Keratinocyte (primary cell): ENCODE results near the gene SPHK2. TPM values are rescaled to one million over a fixed set of nuclear protein-coding genes. Genes with fewer than 3 reads are reported as not detected.

Source experiments
- DNase-seq: peaks from one replicate; pipeline ENCODE4 v3.0.0-alpha.2; 2011; ENCODE audit warnings: low read depth, missing footprints, low spot score
- FAIRE-seq: peaks from 2 replicates; lab custom pipeline; 2011; peaks lifted over from hg19 to GRCh38; lab: Jason Lieb, UNC
- H2AFZ ChIP-seq: 2 replicates; pipeline ENCODE4 v1.6.0; 2012; ENCODE audit warnings: low read length, control low read depth, inconsistent platforms; ENCODE audit not compliant: control insufficient read depth
- H3K27ac ChIP-seq: 2 replicates; pipeline ENCODE4 v1.5.1; 2011; ENCODE audit warnings: low read length; ENCODE audit not compliant: control insufficient read depth, insufficient read depth
- H3K27me3 ChIP-seq: 3 replicates; pipeline ENCODE4 v1.6.0; 2011; ENCODE audit warnings: low read length; ENCODE audit not compliant: control insufficient read depth, insufficient read depth; ENCODE audit errors: extremely low read depth
- H3K36me3 ChIP-seq, 2 experiments: 2 replicates in 1 of 2; 3 replicates in 1 of 2; pipeline ENCODE4 v1.5.1; 2011; ENCODE audit warnings: low read length in 2 of 2, mild to moderate bottlenecking in 1 of 2; ENCODE audit not compliant: control insufficient read depth in 2 of 2, insufficient read depth in 2 of 2; ENCODE audit errors: extremely low read depth in 1 of 2
- H3K4me1 ChIP-seq: 3 replicates; pipeline ENCODE4 v1.5.1; 2011; ENCODE audit warnings: low read length; ENCODE audit not compliant: control insufficient read depth, insufficient read depth; ENCODE audit errors: extremely low read depth
- H3K4me2 ChIP-seq: 3 replicates; pipeline ENCODE4 v1.6.0; 2011; ENCODE audit warnings: low read depth, low read length; ENCODE audit not compliant: control insufficient read depth, insufficient read depth; ENCODE audit errors: extremely low read depth
- H3K4me3 ChIP-seq, 3 experiments: fragments of 200-600 bp in 1 of 3; sonication (generic) in 1 of 3; 2 replicates in 2 of 3; 3 replicates in 1 of 3; pipeline ENCODE4 v1.5.1; 2011 to 2016; ENCODE audit warnings: low read length in 3 of 3, mild to moderate bottlenecking in 3 of 3, control low read depth in 2 of 3, inconsistent platforms in 1 of 3, low read depth in 1 of 3, mixed read lengths in 1 of 3, mixed run types in 1 of 3, moderate library complexity in 1 of 3; ENCODE audit not compliant: control insufficient read depth in 2 of 3, insufficient read depth in 2 of 3; ENCODE audit errors: extremely low read depth in 1 of 3
- H3K79me2 ChIP-seq: 2 replicates; pipeline ENCODE4 v1.6.0; 2012; ENCODE audit warnings: low read length; ENCODE audit not compliant: control insufficient read depth, insufficient read depth
- H3K9ac ChIP-seq: 3 replicates; pipeline ENCODE4 v1.6.0; 2011; ENCODE audit warnings: low read length; ENCODE audit not compliant: control insufficient read depth, insufficient read depth; ENCODE audit errors: extremely low read depth
- H3K9me1 ChIP-seq: 3 replicates; pipeline ENCODE4 v1.6.0; 2011; ENCODE audit warnings: low read length; ENCODE audit not compliant: control insufficient read depth, insufficient read depth; ENCODE audit errors: extremely low read depth
- H3K9me3 ChIP-seq: 2 replicates; pipeline ENCODE4 v1.5.1; 2012; ENCODE audit warnings: low read depth, low read length; ENCODE audit not compliant: control insufficient read depth
- H4K20me1 ChIP-seq: 3 replicates; pipeline ENCODE4 v1.6.0; 2011; ENCODE audit warnings: low read length; ENCODE audit not compliant: control insufficient read depth, insufficient read depth; ENCODE audit errors: extremely low read depth
- CTCF ChIP-seq, 3 experiments: IDR thresholded peaks in 1 of 3; conservative IDR thresholded peaks in 1 of 3; optimal IDR thresholded peaks in 1 of 3; 2 replicates in 2 of 3; 3 replicates in 1 of 3; pipeline versions ENCODE3 to v1.5.1; 2011; ENCODE audit warnings: low read length in 3 of 3, mild to moderate bottlenecking in 3 of 3, moderate library complexity in 2 of 3, control low read depth in 1 of 3, inconsistent platforms in 1 of 3; ENCODE audit not compliant: insufficient read depth in 2 of 3; ENCODE audit errors: extremely low read depth in 1 of 3
- EZH2 ChIP-seq: IDR thresholded peaks from one replicate; pipeline ENCODE4 v1.6.1; 2012; ENCODE audit warnings: inconsistent platforms, mild to moderate bottlenecking, low read length, moderate library complexity
- dilution Hi-C: fragments of 300-500 bp; cut with MboI; formaldehyde crosslinking; loops from one replicate; pipeline ENCODE4 v1.7.0; 2020; ENCODE audit warnings: low sequenced_read_pairs; ENCODE audit not compliant: extremely low pct_ligation_motif_present
- polyA plus RNA-seq, 5 experiments: library from polyadenylated mRNA; depleted of rRNA in 3 of 5; stranded (reverse) in 3 of 5; stranded (forward) in 1 of 5; unstranded in 1 of 5; fragments of >200 nt; gene quantifications; 1 replicate in 1 of 5; 2 replicates in 3 of 5; 3 replicates in 1 of 5; pipeline versions ENCODE4 v1.2.1 to v1.2.3, GENCODE V29; 2011 to 2012; ENCODE audit warnings: missing spikeins in 2 of 5, low read depth in 1 of 5, low replicate concordance in 1 of 5

Gene SPHK2
- polyA plus RNA-seq, 1 donor (not counting 4 experiments of a cell fraction or from before 2014, with no cell fraction given): 2.8 TPM

GRCh38 chr19:48603850-48604249 lies 15.5 kb upstream of the SPHK2 start:
- H3K27ac ChIP-seq: no peak overlapping the region
- no peaks in the 10 kb centered on the region for H3K79me2 ChIP-seq
- dilution Hi-C loops: no loop called here
- no peak overlapping the region for H3K4me2 ChIP-seq
- no peaks in the 10 kb centered on the region for H3K9me1 ChIP-seq
- no peak overlapping the region for H2AFZ ChIP-seq
- no peaks in the 10 kb centered on the region for H3K4me1 ChIP-seq
- H4K20me1 ChIP-seq: no peaks in the 10 kb centered on the region
- DNase-seq: no peak
- H3K27me3 ChIP-seq: no peaks in the 10 kb centered on the region
- no peaks in the 10 kb centered on the region for H3K9me3 ChIP-seq
- H3K36me3 ChIP-seq: no peaks in the 10 kb centered on the region
- H3K9ac ChIP-seq: no peak overlapping the region
- H3K4me3 ChIP-seq: no peak overlapping the region
- FAIRE-seq: no peak
- TF ChIP-seq CTCF (optimal IDR thresholded peaks at IDR 0.05 in 1 of 3, IDR thresholded peaks at IDR 0.05 in 1 of 3, conservative IDR thresholded peaks at IDR 0.05 in 1 of 3; ENCODE audit: extremely low read depth in 1 of 3, insufficient read depth in 2 of 3, low read length in 3 of 3) (no peak), EZH2 (no peak)

DNA sequence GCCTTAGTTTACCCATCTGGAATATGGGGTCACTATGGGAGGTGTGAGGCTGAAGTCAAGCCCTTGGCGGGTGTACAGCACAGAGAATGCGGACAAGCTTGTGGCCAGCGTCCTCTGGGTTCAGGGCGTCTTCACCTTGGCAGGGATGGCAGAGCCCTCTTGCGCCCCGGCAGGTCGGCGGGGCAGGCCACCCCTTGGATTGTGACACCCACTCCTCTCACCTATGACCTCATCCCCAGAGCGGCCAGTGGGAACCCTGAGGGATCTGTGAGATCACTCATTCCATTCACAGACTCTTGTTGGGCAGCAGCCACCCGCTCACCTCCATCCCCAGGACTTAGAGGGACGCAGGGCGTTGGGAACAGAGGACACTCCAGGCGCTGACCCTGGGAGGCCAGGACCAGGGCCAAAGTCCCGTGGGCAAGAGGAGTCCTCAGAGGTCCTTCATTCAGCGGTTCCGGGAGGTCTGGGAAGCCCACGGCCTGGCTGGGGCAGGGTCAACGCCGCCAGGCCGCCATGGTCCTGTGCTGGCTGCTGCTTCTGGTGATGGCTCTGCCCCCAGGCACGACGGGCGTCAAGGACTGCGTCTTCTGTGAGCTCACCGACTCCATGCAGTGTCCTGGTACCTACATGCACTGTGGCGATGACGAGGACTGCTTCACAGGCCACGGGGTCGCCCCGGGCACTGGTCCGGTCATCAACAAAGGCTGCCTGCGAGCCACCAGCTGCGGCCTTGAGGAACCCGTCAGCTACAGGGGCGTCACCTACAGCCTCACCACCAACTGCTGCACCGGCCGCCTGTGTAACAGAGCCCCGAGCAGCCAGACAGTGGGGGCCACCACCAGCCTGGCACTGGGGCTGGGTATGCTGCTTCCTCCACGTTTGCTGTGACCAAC lies 12.6 kb upstream of the SPHK2 start, which contains the start of gene SPACA4:
Gene SPACA4 (plus strand): TSS at position 280 of the 896 bp plus-strand sequence. CDS start 237 bp downstream, at position 517.
- Histone ChIP-seq H3K9me1 (no peaks in the 10 kb centered on the region), H3K79me2 (no peaks in the 10 kb centered on the region), H3K27me3 (no peaks in the 10 kb centered on the region), H2AFZ (no peak within 1 kb of the TSS), H4K20me1 (no peaks in the 10 kb centered on the region), H3K4me1 (no peaks in the 10 kb centered on the region), H3K4me3 (no peak within 1 kb of the TSS), H3K9me3 (no peaks in the 10 kb centered on the region), H3K27ac (no peak within 1 kb of the TSS), H3K9ac (no peak within 1 kb of the TSS), H3K4me2 (no peak within 1 kb of the TSS), H3K36me3 (no peaks in the 10 kb centered on the region)
- TF ChIP-seq EZH2: no peak
- no peak for TF ChIP-seq CTCF (optimal IDR thresholded peaks at IDR 0.05 in 1 of 3, IDR thresholded peaks at IDR 0.05 in 1 of 3, conservative IDR thresholded peaks at IDR 0.05 in 1 of 3; ENCODE audit: extremely low read depth in 1 of 3, insufficient read depth in 2 of 3, low read length in 3 of 3)
- DNase-seq (no peak), FAIRE-seq (no peak)
- dilution Hi-C loops: no loop called here
